H9 (cell line): ENCODE data around the gene ABHD17C. TPM values are rescaled to one million over a fixed set of nuclear protein-coding genes. Genes with fewer than 3 reads are reported as not detected.

Experiments
- DNase-seq: peaks from one replicate; pipeline ENCODE4 v3.0.0-alpha.2; 2017
- H2AFZ ChIP-seq: one replicate; pipeline ENCODE4 v1.6.1; 2013; ENCODE audit warnings: mild to moderate bottlenecking, low read length, control low read depth, moderate library complexity
- H2AK5ac ChIP-seq: 2 replicates; pipeline ENCODE4 v1.6.1; 2013; ENCODE audit warnings: low read length, control low read depth, mixed read lengths; ENCODE audit not compliant: insufficient read length
- H2BK120ac ChIP-seq: one replicate; pipeline ENCODE4 v1.6.1; 2013; ENCODE audit warnings: low read depth, mild to moderate bottlenecking, low read length, control low read depth, inconsistent platforms; ENCODE audit not compliant: poor library complexity, severe bottlenecking
- H2BK12ac ChIP-seq: 2 replicates; pipeline ENCODE4 v1.6.1; 2013; ENCODE audit warnings: low read length, control low read depth, mixed read lengths, low read depth; ENCODE audit not compliant: insufficient read length
- H2BK15ac ChIP-seq: 2 replicates; pipeline ENCODE4 v1.6.1; 2013; ENCODE audit warnings: low read depth, low read length, control low read depth
- H2BK20ac ChIP-seq: one replicate; pipeline ENCODE4 v1.6.1; 2013; ENCODE audit warnings: low read depth, mild to moderate bottlenecking, low read length, control low read depth, inconsistent platforms; ENCODE audit not compliant: poor library complexity, severe bottlenecking
- H2BK5ac ChIP-seq: 2 replicates; pipeline ENCODE4 v1.6.1; 2013; ENCODE audit warnings: low read length, control low read depth, mixed read lengths; ENCODE audit not compliant: insufficient read length
- H3K14ac ChIP-seq: 2 replicates; pipeline ENCODE4 v1.6.1; 2013; ENCODE audit warnings: low read length, control low read depth; ENCODE audit not compliant: insufficient read depth
- H3K18ac ChIP-seq: 2 replicates; pipeline ENCODE4 v1.6.1; 2013; ENCODE audit warnings: low read depth, mild to moderate bottlenecking, mixed read lengths, low read length, control low read depth; ENCODE audit not compliant: insufficient read length
- H3K23ac ChIP-seq: 2 replicates; pipeline ENCODE4 v1.6.1; 2013; ENCODE audit warnings: low read length, control low read depth, mixed read lengths, low read depth; ENCODE audit not compliant: insufficient read length
- H3K23me2 ChIP-seq: 2 replicates; pipeline ENCODE4 v1.6.1; 2013; ENCODE audit warnings: low read depth, mild to moderate bottlenecking, mixed read lengths, low read length, control low read depth; ENCODE audit not compliant: insufficient read length, poor library complexity, severe bottlenecking
- H3K27ac ChIP-seq: 2 replicates; pipeline ENCODE4 v1.5.1; 2013; ENCODE audit warnings: low read length, control low read depth, mixed read lengths, low read depth; ENCODE audit not compliant: insufficient read length
- H3K27me3 ChIP-seq: 2 replicates; pipeline ENCODE4 v1.6.1; 2013; ENCODE audit warnings: low read length, control low read depth, inconsistent platforms; ENCODE audit not compliant: insufficient read depth
- H3K4ac ChIP-seq: 2 replicates; pipeline ENCODE4 v1.6.1; 2013; ENCODE audit warnings: low read depth, mild to moderate bottlenecking, control low read depth, inconsistent platforms, low read length, moderate library complexity
- H3K4me1 ChIP-seq: 2 replicates; pipeline ENCODE4 v1.6.1; 2013; ENCODE audit warnings: low read length, control low read depth, inconsistent platforms; ENCODE audit not compliant: insufficient read depth
- H3K4me2 ChIP-seq: 2 replicates; pipeline ENCODE4 v1.6.1; 2013; ENCODE audit warnings: low read length, control low read depth, mixed read lengths; ENCODE audit not compliant: insufficient read length, insufficient read depth
- H3K56ac ChIP-seq: 2 replicates; pipeline ENCODE4 v1.6.1; 2013; ENCODE audit warnings: low read depth, mild to moderate bottlenecking, mixed read lengths, low read length, control low read depth; ENCODE audit not compliant: insufficient read length
- H3K79me1 ChIP-seq: 2 replicates; pipeline ENCODE4 v1.6.1; 2013; ENCODE audit warnings: low read depth, mild to moderate bottlenecking, moderate library complexity, low read length, control low read depth, inconsistent platforms; ENCODE audit not compliant: insufficient read depth, poor library complexity, severe bottlenecking
- H3K79me2 ChIP-seq: 2 replicates; pipeline ENCODE4 v1.6.1; 2013; ENCODE audit warnings: low read length, control low read depth, inconsistent platforms; ENCODE audit not compliant: insufficient read depth
- H3K9ac ChIP-seq: 2 replicates; pipeline ENCODE4 v1.6.1; 2013; ENCODE audit warnings: low read length, control low read depth, mixed read lengths; ENCODE audit not compliant: insufficient read length; ENCODE audit errors: extremely low read depth
- H3K9me3 ChIP-seq: one replicate; pipeline ENCODE4 v1.6.1; 2013; ENCODE audit warnings: low read depth, low read length, inconsistent platforms; ENCODE audit not compliant: control insufficient read depth
- H3T11ph ChIP-seq: one replicate; pipeline ENCODE4 v1.6.1; 2013; ENCODE audit warnings: mild to moderate bottlenecking, low read length, control low read depth, inconsistent platforms
- H4K20me1 ChIP-seq: one replicate; pipeline ENCODE4 v1.6.1; 2013; ENCODE audit not compliant: control insufficient read depth, insufficient read length, insufficient read depth
- H4K5ac ChIP-seq: 2 replicates; pipeline ENCODE4 v1.6.1; 2013; ENCODE audit warnings: low read depth, mild to moderate bottlenecking, mixed read lengths, low read length, control low read depth; ENCODE audit not compliant: insufficient read length
- H4K8ac ChIP-seq: replicated peaks from 2 replicates; pipeline ENCODE4 v1.6.1; 2013; ENCODE audit warnings: low read length, control low read depth, mixed read lengths, low read depth; ENCODE audit not compliant: insufficient read length
- H4K91ac ChIP-seq: 2 replicates; pipeline ENCODE4 v1.6.1; 2013; ENCODE audit warnings: low read depth, mild to moderate bottlenecking, moderate library complexity, mixed read lengths, low read length, control low read depth; ENCODE audit not compliant: insufficient read length
- H3K27ac Mint-ChIP-seq, 3 experiments: 2 replicates in 2 of 3; 3 replicates in 1 of 3; pipeline ENCODE4 v1.8.0; 2020 to 2021; ENCODE audit warnings: mixed read lengths in 3 of 3, mild to moderate bottlenecking in 1 of 3, moderate library complexity in 1 of 3
- H3K27me3 Mint-ChIP-seq: 2 replicates; pipeline ENCODE4 v1.8.0; 2021; ENCODE audit warnings: low read depth, mild to moderate bottlenecking, moderate library complexity, mixed read lengths
- H3K36me3 Mint-ChIP-seq, 3 experiments: 2 replicates in 2 of 3; 3 replicates in 1 of 3; pipeline ENCODE4 v1.8.0; 2020 to 2021; ENCODE audit warnings: low read depth in 3 of 3, mixed read lengths in 3 of 3; ENCODE audit not compliant: insufficient read depth in 1 of 3
- H3K4me1 Mint-ChIP-seq, 2 experiments: 2 replicates each; pipeline ENCODE4 v1.8.0; 2020; ENCODE audit warnings: mixed read lengths in 2 of 2
- H3K4me3 Mint-ChIP-seq, 2 experiments: 2 replicates in 1 of 2; 3 replicates in 1 of 2; pipeline ENCODE4 v1.8.0; 2020 to 2021; ENCODE audit warnings: mild to moderate bottlenecking in 2 of 2, mixed read lengths in 2 of 2, moderate library complexity in 1 of 2
- H3K9me3 Mint-ChIP-seq, 2 experiments: 2 replicates in 1 of 2; 3 replicates in 1 of 2; pipeline ENCODE4 v1.8.0; 2020; ENCODE audit warnings: mild to moderate bottlenecking in 2 of 2, mixed read lengths in 2 of 2, moderate library complexity in 1 of 2
- WGBS: extraction: QIAGEN DNeasy Blood & Tissue Kit; methylation state at CpG from one replicate; pipeline ENCODE4 v1.1.7; 2013; ENCODE audit warnings: missing lambda C conversion rate, low lambda C conversion rate, mixed read lengths; ENCODE audit not compliant: insufficient read length; ENCODE audit errors: extremely low coverage; 5-methylcytosine and 5-hydroxymethylcytosine counted together
- total RNA-seq: library from RNA; stranded (reverse); gene quantifications from 2 replicates; pipeline ENCODE4 v1.2.1, GENCODE V29; 2021
- TF ChIP-seq, protein P1 (sequence below): fragments of 200-600 bp; sonication (generic); conservative IDR thresholded peaks from 3 replicates; pipeline ENCODE4 v1.8.0; 2021; ENCODE audit warnings: antibody characterized with exemption, mild to moderate bottlenecking

ABHD17C gene
- total RNA-seq, 1 experiment from 2014 or later = 21.5 TPM

DNA sequence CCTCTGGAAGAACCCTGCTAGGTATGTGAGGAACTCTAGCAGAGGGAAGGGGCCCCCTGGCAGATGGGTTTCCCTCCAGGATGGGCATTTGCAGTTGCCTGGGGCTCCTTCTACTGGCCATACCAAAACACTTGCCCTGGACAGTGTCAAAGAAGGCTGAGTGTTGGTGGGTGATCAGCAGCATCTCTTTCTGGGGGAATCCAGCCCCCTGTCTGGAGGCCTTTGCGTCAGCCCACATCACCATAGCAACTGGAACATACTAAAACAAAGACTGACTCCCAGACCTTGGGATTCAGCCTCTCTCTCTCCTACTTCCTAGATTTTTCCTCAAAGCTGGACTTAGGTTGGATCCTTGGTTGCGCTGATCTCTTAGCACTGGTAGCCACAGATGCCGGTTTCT lies 92.2 kb downstream of the ABHD17C start:
- Mint-ChIP-seq H3K4me3 (no peak overlapping the region), H3K27ac (no peak overlapping the region), H3K9me3 (no peaks in the 10 kb centered on the region), H3K27me3 (peaks cover 23% of the 10 kb centered on the region), H3K36me3 (no peaks in the 10 kb centered on the region), H3K4me1 (peaks cover 2% of the 10 kb centered on the region in 2 experiments; a peak in 2 of 4 replicates)
- TF ChIP-seq, protein P1, sequence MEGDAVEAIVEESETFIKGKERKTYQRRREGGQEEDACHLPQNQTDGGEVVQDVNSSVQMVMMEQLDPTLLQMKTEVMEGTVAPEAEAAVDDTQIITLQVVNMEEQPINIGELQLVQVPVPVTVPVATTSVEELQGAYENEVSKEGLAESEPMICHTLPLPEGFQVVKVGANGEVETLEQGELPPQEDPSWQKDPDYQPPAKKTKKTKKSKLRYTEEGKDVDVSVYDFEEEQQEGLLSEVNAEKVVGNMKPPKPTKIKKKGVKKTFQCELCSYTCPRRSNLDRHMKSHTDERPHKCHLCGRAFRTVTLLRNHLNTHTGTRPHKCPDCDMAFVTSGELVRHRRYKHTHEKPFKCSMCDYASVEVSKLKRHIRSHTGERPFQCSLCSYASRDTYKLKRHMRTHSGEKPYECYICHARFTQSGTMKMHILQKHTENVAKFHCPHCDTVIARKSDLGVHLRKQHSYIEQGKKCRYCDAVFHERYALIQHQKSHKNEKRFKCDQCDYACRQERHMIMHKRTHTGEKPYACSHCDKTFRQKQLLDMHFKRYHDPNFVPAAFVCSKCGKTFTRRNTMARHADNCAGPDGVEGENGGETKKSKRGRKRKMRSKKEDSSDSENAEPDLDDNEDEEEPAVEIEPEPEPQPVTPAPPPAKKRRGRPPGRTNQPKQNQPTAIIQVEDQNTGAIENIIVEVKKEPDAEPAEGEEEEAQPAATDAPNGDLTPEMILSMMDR = peak; percentile 29; the same call in 1 of the 3 replicates
- no peak overlapping the region for H3K14ac ChIP-seq
- H3K79me1 ChIP-seq = no peaks in the 10 kb centered on the region
- no peak overlapping the region for H3K4me2 ChIP-seq
- H3K4me1 ChIP-seq = no peaks in the 10 kb centered on the region; the same call in 1 of the 2 replicates
- H3K18ac ChIP-seq = no peak overlapping the region
- H3K9ac ChIP-seq = no peak overlapping the region
- H4K8ac ChIP-seq = no peak overlapping the region
- H2BK5ac ChIP-seq = no peak overlapping the region
- no peak overlapping the region for H2AFZ ChIP-seq
- H2BK20ac ChIP-seq = no peak overlapping the region
- no CpG with 5 or more reads among the region's 3 CpGs for WGBS
- no peak overlapping the region for H3K27ac ChIP-seq
- H2BK15ac ChIP-seq = no peak overlapping the region
- no peak overlapping the region for H2AK5ac ChIP-seq
- peak; percentile 45 for DNase-seq
- H4K20me1 ChIP-seq = no peaks in the 10 kb centered on the region
- no peak overlapping the region for H2BK12ac ChIP-seq
- H2BK120ac ChIP-seq = no peak overlapping the region
- H3K79me2 ChIP-seq = no peaks in the 10 kb centered on the region
- no peak overlapping the region for H3K4ac ChIP-seq
- H3K23ac ChIP-seq = no peak overlapping the region
- H4K91ac ChIP-seq = no peak overlapping the region
- no peaks in the 10 kb centered on the region for H3K27me3 ChIP-seq
- H3K23me2 ChIP-seq = no peaks in the 10 kb centered on the region
- H3K56ac ChIP-seq = no peak overlapping the region
- H3T11ph ChIP-seq = no peak overlapping the region
- H4K5ac ChIP-seq = no peak overlapping the region
- H3K9me3 ChIP-seq = no peaks in the 10 kb centered on the region
